Karpas-422 (cell line): Measurements from ENCODE around the gene SLC24A3. TPM values are rescaled to one million over a fixed set of nuclear protein-coding genes. Genes with fewer than 3 reads are reported as not detected.

Source experiments
- DNase-seq: peaks from one replicate; pipeline ENCODE4 v3.0.0-alpha.2; 2015
- H2AFZ ChIP-seq: fragments of 200-600 bp; sonication (generic); 2 replicates; pipeline ENCODE4 v1.6.1; 2014; ENCODE audit warnings: antibody characterized with exemption, low read length, mixed read lengths
- H3K27ac ChIP-seq: fragments of 200-600 bp; sonication (generic); 2 replicates; pipeline ENCODE4 v1.5.1; 2014; ENCODE audit warnings: mild to moderate bottlenecking, low read length, moderate library complexity
- H3K27me3 ChIP-seq: fragments of 200-600 bp; sonication (generic); 2 replicates; pipeline ENCODE4 v1.6.1; 2014; ENCODE audit warnings: low read length, mixed read lengths
- H3K36me3 ChIP-seq: fragments of 200-600 bp; sonication (generic); 2 replicates; pipeline ENCODE4 v1.6.1; 2014; ENCODE audit warnings: low read length, mixed read lengths; ENCODE audit not compliant: insufficient read depth
- H3K4me1 ChIP-seq: fragments of 200-600 bp; sonication (generic); 2 replicates; pipeline ENCODE4 v1.6.1; 2014; ENCODE audit warnings: mild to moderate bottlenecking, low read length, mixed read lengths
- H3K4me2 ChIP-seq: fragments of 200-600 bp; sonication (generic); 2 replicates; pipeline ENCODE4 v1.6.1; 2014; ENCODE audit warnings: low read length, low read depth, mild to moderate bottlenecking; ENCODE audit not compliant: poor library complexity, severe bottlenecking
- H3K4me3 ChIP-seq: fragments of 200-600 bp; sonication (generic); 2 replicates; pipeline ENCODE4 v1.5.1; 2014; ENCODE audit warnings: mild to moderate bottlenecking, antibody characterized with exemption, low read length, mixed read lengths
- H3K79me2 ChIP-seq: fragments of 200-600 bp; sonication (generic); 2 replicates; pipeline ENCODE4 v1.6.1; 2014; ENCODE audit warnings: mild to moderate bottlenecking, low read length, mixed read lengths
- H3K9ac ChIP-seq: fragments of 200-600 bp; sonication (generic); 2 replicates; pipeline ENCODE4 v1.6.0; 2014; ENCODE audit warnings: low read length
- H3K9me2 ChIP-seq: fragments of 200-600 bp; sonication (generic), shearing (Covaris generic); replicated peaks from 2 replicates; pipeline ENCODE4 v1.6.0; 2014; ENCODE audit warnings: mild to moderate bottlenecking, low read length, moderate library complexity; ENCODE audit not compliant: insufficient read depth
- H3K9me3 ChIP-seq: fragments of 300-700, 200-600 bp; sonication (generic); 2 replicates; pipeline ENCODE4 v1.6.1; 2014; ENCODE audit warnings: low read length, mixed read lengths
- H4K20me1 ChIP-seq: fragments of 200-600 bp; sonication (generic); 2 replicates; pipeline ENCODE4 v1.6.1; 2014; ENCODE audit warnings: mild to moderate bottlenecking, antibody characterized with exemption, low read length, low read depth; ENCODE audit not compliant: insufficient read depth
- total RNA-seq: library from RNA; depleted of rRNA; stranded (reverse); fragments of >200 nt; shearing (Covaris generic); gene quantifications from 2 replicates; pipeline ENCODE4 v1.2.3, GENCODE V29; 2014; ENCODE audit warnings: low replicate concordance

Gene SLC24A3
- total RNA-seq, 1 experiment from 2014 or later = not detected

GRCh38 chr20:19256085-19256484 lies 43.6 kb downstream of the SLC24A3 start:
- Histone ChIP-seq H3K4me1 (no peaks in the 10 kb centered on the region), H3K4me3 (no peak overlapping the region), H3K27me3 (no peaks in the 10 kb centered on the region), H3K4me2 (no peak overlapping the region), H3K36me3 (no peaks in the 10 kb centered on the region), H3K9me3 (no peaks in the 10 kb centered on the region), H3K27ac (no peak overlapping the region), H3K9ac (no peak overlapping the region), H4K20me1 (no peaks in the 10 kb centered on the region), H3K9me2 (no peaks in the 10 kb centered on the region), H2AFZ (no peak overlapping the region), H3K79me2 (no peaks in the 10 kb centered on the region)
- no peak for DNase-seq

- H3K36me3 ChIP-seq = no peaks in the 10 kb centered on the region
- no peaks in the 10 kb centered on the region for H3K9me2 ChIP-seq
- H3K4me1 ChIP-seq = no peaks in the 10 kb centered on the region
- no peak overlapping the region for H2AFZ ChIP-seq
- H3K4me3 ChIP-seq = no peak overlapping the region
- H3K9ac ChIP-seq = no peak overlapping the region
- H3K9me3 ChIP-seq = no peaks in the 10 kb centered on the region
- DNase-seq = no peak
- no peaks in the 10 kb centered on the region for H4K20me1 ChIP-seq
- H3K27me3 ChIP-seq = no peaks in the 10 kb centered on the region
- H3K27ac ChIP-seq = no peak overlapping the region
- H3K4me2 ChIP-seq = no peak overlapping the region
- H3K79me2 ChIP-seq = no peaks in the 10 kb centered on the region
These were observed 44.6 kb downstream of the SLC24A3 start for GRCh38 chr20:19256906-19257595.

DNA sequence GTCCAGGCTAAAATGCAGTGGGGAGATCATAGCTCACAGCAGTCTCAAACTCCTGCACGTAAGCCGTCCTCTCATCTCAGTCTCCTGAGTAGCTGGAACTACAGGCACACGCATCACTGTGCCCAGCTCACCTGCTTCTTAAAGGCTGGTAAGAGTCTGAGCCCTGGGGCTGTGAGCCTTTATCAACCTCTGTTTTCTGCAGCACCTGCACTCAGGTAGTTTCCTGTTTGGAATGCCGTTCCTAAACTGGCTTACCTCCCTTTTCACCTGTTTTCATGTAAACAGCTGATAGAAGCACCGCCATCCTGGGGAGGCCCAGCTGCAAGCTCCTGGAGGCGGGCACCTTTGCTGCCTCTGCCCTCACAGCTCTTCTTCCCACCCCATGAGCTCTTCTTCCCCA lies 45.4 kb downstream of the SLC24A3 start:
- no peak for DNase-seq
- H4K20me1 ChIP-seq = no peaks in the 10 kb centered on the region
- H3K9me3 ChIP-seq = no peaks in the 10 kb centered on the region
- no peaks in the 10 kb centered on the region for H3K36me3 ChIP-seq
- H3K9me2 ChIP-seq = no peaks in the 10 kb centered on the region
- H2AFZ ChIP-seq = no peak overlapping the region
- H3K27me3 ChIP-seq = no peaks in the 10 kb centered on the region
- no peak overlapping the region for H3K27ac ChIP-seq
- H3K4me3 ChIP-seq = no peak overlapping the region
- no peaks in the 10 kb centered on the region for H3K79me2 ChIP-seq
- no peak overlapping the region for H3K9ac ChIP-seq
- no peak overlapping the region for H3K4me2 ChIP-seq
- H3K4me1 ChIP-seq = no peaks in the 10 kb centered on the region

DNA sequence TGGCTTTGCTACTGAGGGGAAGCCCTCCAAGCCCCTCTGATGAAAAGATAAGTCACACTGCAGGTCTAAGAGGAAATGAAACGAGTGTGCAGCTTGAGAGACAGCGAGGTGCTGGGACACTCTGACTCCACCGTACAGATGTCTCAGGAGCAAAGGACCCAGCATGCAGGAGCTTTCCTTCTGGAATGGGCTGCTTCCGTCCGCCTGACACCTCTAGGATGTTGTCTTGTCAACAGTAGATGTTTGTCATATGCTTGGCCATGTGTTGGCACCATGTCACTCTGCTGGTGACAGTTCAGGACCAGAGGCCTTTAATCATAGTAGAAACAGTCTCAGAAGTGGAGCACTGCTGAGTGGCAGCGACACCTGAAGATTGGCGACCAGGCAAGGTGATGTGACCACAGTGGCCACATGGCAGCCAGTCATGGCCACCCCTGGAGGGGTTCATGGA lies 46.7 kb downstream of the SLC24A3 start:
- Histone ChIP-seq H2AFZ (no peak overlapping the region), H3K36me3 (no peaks in the 10 kb centered on the region), H3K4me1 (peaks cover 3% of the 10 kb centered on the region; the same call in 1 of the 2 replicates), H3K9me2 (no peaks in the 10 kb centered on the region), H3K4me2 (no peak overlapping the region), H3K9me3 (no peaks in the 10 kb centered on the region), H3K9ac (no peak overlapping the region), H4K20me1 (no peaks in the 10 kb centered on the region), H3K27me3 (no peaks in the 10 kb centered on the region), H3K27ac (no peak overlapping the region), H3K4me3 (no peak overlapping the region), H3K79me2 (no peaks in the 10 kb centered on the region)
- no peak for DNase-seq

- Histone ChIP-seq H3K4me3 (no peak overlapping the region), H3K27ac (no peak overlapping the region), H2AFZ (no peak overlapping the region), H3K27me3 (no peaks in the 10 kb centered on the region), H3K4me1 (peaks cover 3% of the 10 kb centered on the region; the same call in 1 of the 2 replicates), H3K79me2 (no peaks in the 10 kb centered on the region), H4K20me1 (no peaks in the 10 kb centered on the region), H3K9me2 (no peaks in the 10 kb centered on the region), H3K36me3 (no peaks in the 10 kb centered on the region), H3K4me2 (no peak overlapping the region), H3K9ac (no peak overlapping the region), H3K9me3 (no peaks in the 10 kb centered on the region)
- no peak for DNase-seq
These were observed 48.1 kb downstream of the SLC24A3 start for GRCh38 chr20:19260412-19261090.

GRCh38 chr20:19264191-19264590 lies 51.7 kb downstream of the SLC24A3 start:
- Histone ChIP-seq H3K4me3 (no peak overlapping the region), H3K9me3 (no peaks in the 10 kb centered on the region), H3K4me1 (peaks cover 3% of the 10 kb centered on the region; the same call in 1 of the 2 replicates), H3K36me3 (no peaks in the 10 kb centered on the region), H4K20me1 (no peaks in the 10 kb centered on the region), H3K9ac (no peak overlapping the region), H3K4me2 (no peak overlapping the region), H2AFZ (no peak overlapping the region), H3K9me2 (no peaks in the 10 kb centered on the region), H3K27ac (no peak overlapping the region), H3K79me2 (no peaks in the 10 kb centered on the region), H3K27me3 (no peaks in the 10 kb centered on the region)
- DNase-seq = no peak

DNA sequence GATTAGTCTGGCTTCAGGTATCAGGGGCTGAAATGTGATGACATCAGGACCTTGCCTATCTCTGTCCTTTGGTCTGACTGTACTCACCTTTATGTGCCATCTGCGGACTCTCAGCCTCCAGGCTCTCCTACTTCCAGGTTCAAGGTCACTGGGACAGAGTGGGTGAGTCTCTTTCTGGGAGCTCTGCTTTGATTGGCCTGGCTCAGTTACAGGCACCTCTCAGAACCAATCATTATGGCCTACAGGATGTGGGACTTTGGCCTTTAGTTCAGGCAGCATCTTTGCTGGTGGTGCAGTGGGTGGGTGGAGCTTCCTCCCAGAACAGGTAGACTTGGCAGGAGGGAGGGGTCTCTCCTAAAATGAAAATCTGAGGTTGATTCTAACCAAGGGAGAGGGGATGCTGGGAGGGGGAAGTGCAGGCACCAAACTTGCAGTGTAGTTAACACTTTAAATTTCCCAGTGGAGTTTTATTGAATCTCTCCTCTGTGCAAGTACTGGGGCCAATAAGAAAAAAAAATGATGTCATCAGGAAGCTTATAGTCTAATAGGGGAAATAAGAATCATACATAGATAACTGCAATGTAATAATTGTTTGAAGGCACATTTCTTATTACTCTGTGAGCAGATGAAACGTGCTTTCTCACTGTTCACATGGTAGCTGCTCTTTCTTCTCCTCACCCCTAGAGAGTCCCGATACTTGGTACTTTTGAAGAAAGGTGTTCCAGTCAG lies 53.4 kb downstream of the SLC24A3 start:
- no peaks in the 10 kb centered on the region for H4K20me1 ChIP-seq
- peaks cover 3% of the 10 kb centered on the region; the same call in 1 of the 2 replicates for H3K4me1 ChIP-seq
- DNase-seq = peak; percentile 79
- H3K9me3 ChIP-seq = no peaks in the 10 kb centered on the region
- no peaks in the 10 kb centered on the region for H3K36me3 ChIP-seq
- no peak overlapping the region for H3K9ac ChIP-seq
- no peak overlapping the region for H2AFZ ChIP-seq
- no peak overlapping the region for H3K4me2 ChIP-seq
- H3K79me2 ChIP-seq = no peaks in the 10 kb centered on the region
- H3K27me3 ChIP-seq = no peaks in the 10 kb centered on the region
- no peak overlapping the region for H3K27ac ChIP-seq
- H3K9me2 ChIP-seq = no peaks in the 10 kb centered on the region
- no peak overlapping the region for H3K4me3 ChIP-seq

DNA sequence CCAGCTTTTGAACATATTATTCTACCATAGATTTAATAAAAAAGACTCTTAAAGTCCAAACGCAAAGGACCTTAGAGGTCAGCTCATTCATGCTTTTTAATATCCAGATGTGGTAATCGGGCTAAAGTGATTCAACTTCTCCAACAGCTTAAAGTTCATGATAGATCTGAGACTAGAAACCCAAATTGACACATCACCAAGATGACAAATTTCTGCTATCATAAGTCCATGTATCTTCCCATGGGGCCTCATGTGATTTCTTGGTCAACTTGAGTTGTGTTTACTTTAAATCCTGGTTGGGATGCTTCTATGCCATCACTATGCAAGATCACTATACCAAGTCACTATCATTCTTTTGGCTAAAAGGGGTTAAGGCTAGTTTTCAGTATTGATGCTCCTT lies 56.0 kb downstream of the SLC24A3 start:
- no peaks in the 10 kb centered on the region for H3K36me3 ChIP-seq
- no peak overlapping the region for H3K27ac ChIP-seq
- no peak overlapping the region for H2AFZ ChIP-seq
- no peak overlapping the region for H3K4me2 ChIP-seq
- no peak for DNase-seq
- H3K4me1 ChIP-seq = no peaks in the 10 kb centered on the region; the same call in 1 of the 2 replicates
- H3K79me2 ChIP-seq = no peaks in the 10 kb centered on the region
- H4K20me1 ChIP-seq = no peaks in the 10 kb centered on the region
- no peaks in the 10 kb centered on the region for H3K9me2 ChIP-seq
- no peaks in the 10 kb centered on the region for H3K27me3 ChIP-seq
- H3K4me3 ChIP-seq = no peak overlapping the region
- H3K9me3 ChIP-seq = no peaks in the 10 kb centered on the region
- no peak overlapping the region for H3K9ac ChIP-seq
